H1 (cell line): ENCODE results near the gene HEXIM1. TPM values are rescaled to one million over a fixed set of nuclear protein-coding genes. Genes with fewer than 3 reads are reported as not detected.
A peak's percentile ranks its signal among the peaks of the same experiment; 100 is the strongest.

Experiments used
- CTCF ChIA-PET: fragments of 300-600 bp; sonication (Branson Sonifier 250); formaldehyde crosslinking; loops from one replicate; lab custom pipeline; 2021; ENCODE audit not compliant: partially characterized antibody; lab: Charles Lee
- POLR2A ChIA-PET: fragments of 300-600 bp; sonication (Branson Sonifier 250); formaldehyde crosslinking; loops from one replicate; lab custom pipeline; 2021; ENCODE audit warnings: inconsistent platforms; ENCODE audit not compliant: partially characterized antibody; lab: Charles Lee
- DNase-seq, 2 experiments: peaks; one replicate each; pipeline versions ENCODE4 v3.0.0 to v3.0.0-alpha.2; 2010 to 2022; ENCODE audit warnings: low spot score in 2 of 2, low read depth in 1 of 2, mixed read lengths in 1 of 2
- FAIRE-seq: peaks from 2 replicates; lab custom pipeline; 2011; peaks lifted over from hg19 to GRCh38; lab: Jason Lieb, UNC
- H2AFZ ChIP-seq: 2 replicates; pipeline ENCODE4 v1.8.1; 2012; ENCODE audit warnings: low read length, inconsistent platforms
- H2AK5ac ChIP-seq: 2 replicates; pipeline ENCODE4 v1.6.1; 2013; ENCODE audit warnings: low read depth, low read length
- H2BK120ac ChIP-seq: replicated peaks from 2 replicates; pipeline ENCODE3; 2013; ENCODE audit warnings: low read depth, low read length, inconsistent platforms
- H2BK12ac ChIP-seq: 2 replicates; pipeline ENCODE4 v1.6.1; 2013; ENCODE audit warnings: low read depth, low read length
- H2BK15ac ChIP-seq: 2 replicates; pipeline ENCODE4 v1.6.1; 2013; ENCODE audit warnings: low read length
- H2BK20ac ChIP-seq: 2 replicates; pipeline ENCODE4 v1.6.1; 2013; ENCODE audit warnings: low read length
- H2BK5ac ChIP-seq: 2 replicates; pipeline ENCODE4 v1.6.1; 2013; ENCODE audit warnings: low read depth, low read length
- H3K14ac ChIP-seq: 2 replicates; pipeline ENCODE4 v1.6.1; 2013; ENCODE audit warnings: inconsistent platforms; ENCODE audit not compliant: insufficient read length
- H3K18ac ChIP-seq: 2 replicates; pipeline ENCODE4 v1.6.1; 2013; ENCODE audit warnings: low read length; ENCODE audit errors: extremely low read depth
- H3K23ac ChIP-seq: 2 replicates; pipeline ENCODE4 v1.6.1; 2013; ENCODE audit warnings: inconsistent platforms; ENCODE audit not compliant: insufficient read length
- H3K23me2 ChIP-seq: 2 replicates; pipeline ENCODE4 v1.6.1; 2013; ENCODE audit warnings: low read depth, low read length
- H3K27ac ChIP-seq: 2 replicates; pipeline ENCODE4 v1.6.1; 2011; ENCODE audit warnings: low read depth, low read length, inconsistent platforms
- H3K27me3 ChIP-seq, 4 experiments: replicated peaks in 1 of 4; 1 replicate in 1 of 4; 2 replicates in 3 of 4; pipeline versions ENCODE4 v1.6.1 to v1.8.1; 2011 to 2013; ENCODE audit warnings: low read length in 3 of 4, mild to moderate bottlenecking in 3 of 4, inconsistent platforms in 2 of 4, mixed read lengths in 2 of 4, moderate library complexity in 1 of 4; ENCODE audit not compliant: control insufficient read depth in 3 of 4, insufficient read depth in 3 of 4; ENCODE audit errors: extremely low read depth in 1 of 4
- H3K36me3 ChIP-seq, 4 experiments: 2 replicates each; pipeline versions ENCODE4 v1.6.1 to v1.8.1; 2011 to 2013; ENCODE audit warnings: mild to moderate bottlenecking in 4 of 4, low read length in 3 of 4, moderate library complexity in 2 of 4, control low read depth in 1 of 4, inconsistent platforms in 1 of 4; ENCODE audit not compliant: insufficient read depth in 4 of 4, control insufficient read depth in 2 of 4
- H3K4ac ChIP-seq: replicated peaks from 2 replicates; pipeline ENCODE3; 2013; ENCODE audit warnings: low read length, low read depth, mixed read lengths, inconsistent platforms; ENCODE audit not compliant: insufficient read length
- H3K4me1 ChIP-seq, 4 experiments: replicated peaks in 1 of 4; 1 replicate in 1 of 4; 2 replicates in 3 of 4; pipeline versions ENCODE4 v1.6.1 to v1.8.1; 2011 to 2013; ENCODE audit warnings: low read length in 3 of 4, inconsistent platforms in 2 of 4, mixed read lengths in 1 of 4; ENCODE audit not compliant: insufficient read depth in 4 of 4, control insufficient read depth in 3 of 4
- H3K4me2 ChIP-seq, 2 experiments: 2 replicates each; pipeline versions ENCODE4 v1.6.1 to v1.8.1; 2011 to 2013; ENCODE audit warnings: low read depth in 2 of 2, low read length in 2 of 2, control low read depth in 1 of 2, inconsistent platforms in 1 of 2, mild to moderate bottlenecking in 1 of 2; ENCODE audit not compliant: insufficient read depth in 1 of 2
- H3K4me3 ChIP-seq, 4 experiments: fragments of 200-600, 300-600 bp in 1 of 4; sonication (generic), shearing (Covaris generic), sonication (Bioruptor Twin) in 1 of 4; 2 replicates each; pipeline versions ENCODE4 v1.5.1 to v1.8.1; 2011 to 2016; ENCODE audit warnings: low read length in 4 of 4, low read depth in 3 of 4, control low read depth in 2 of 4, inconsistent platforms in 2 of 4, mild to moderate bottlenecking in 2 of 4, mixed read lengths in 1 of 4, moderate library complexity in 1 of 4; ENCODE audit not compliant: insufficient read depth in 2 of 4; ENCODE audit errors: extremely low read depth in 1 of 4
- H3K56ac ChIP-seq: replicated peaks from 2 replicates; pipeline ENCODE3; 2013; ENCODE audit warnings: low read depth, mild to moderate bottlenecking, mixed read lengths, low read length, inconsistent platforms; ENCODE audit not compliant: insufficient read length
- H3K79me1 ChIP-seq: 2 replicates; pipeline ENCODE4 v1.6.1; 2013; ENCODE audit warnings: low read depth, low read length, control low read depth
- H3K79me2 ChIP-seq, 2 experiments: 2 replicates each; pipeline versions ENCODE4 v1.6.1 to v1.8.1; 2012 to 2013; ENCODE audit warnings: low read length in 2 of 2, mild to moderate bottlenecking in 2 of 2, inconsistent platforms in 1 of 2; ENCODE audit not compliant: insufficient read depth in 2 of 2, control insufficient read depth in 1 of 2
- H3K9ac ChIP-seq, 4 experiments: replicated peaks in 1 of 4; 1 replicate in 1 of 4; 2 replicates in 3 of 4; pipeline versions ENCODE4 v1.6.1 to v1.8.1; 2011 to 2013; ENCODE audit warnings: low read depth in 3 of 4, low read length in 3 of 4, control low read depth in 2 of 4, mild to moderate bottlenecking in 2 of 4, moderate library complexity in 2 of 4, inconsistent platforms in 1 of 4; ENCODE audit errors: extremely low read depth in 1 of 4
- H3K9me3 ChIP-seq, 2 experiments: 2 replicates each; pipeline versions ENCODE4 v1.6.1 to v1.8.1; 2012 to 2013; ENCODE audit warnings: mild to moderate bottlenecking in 2 of 2, moderate library complexity in 2 of 2, control low read depth in 1 of 2, inconsistent platforms in 1 of 2, low read depth in 1 of 2, low read length in 1 of 2, mixed read lengths in 1 of 2; ENCODE audit not compliant: insufficient read depth in 2 of 2
- H4K20me1 ChIP-seq, 2 experiments: replicated peaks in 1 of 2; 2 replicates each; pipeline versions ENCODE3 to v1.8.1; 2011 to 2013; ENCODE audit warnings: inconsistent platforms in 2 of 2, low read length in 2 of 2, mild to moderate bottlenecking in 1 of 2; ENCODE audit not compliant: insufficient read depth in 2 of 2, control insufficient read depth in 1 of 2
- H4K5ac ChIP-seq: 2 replicates; pipeline ENCODE4 v1.6.1; 2013; ENCODE audit warnings: low read length, low read depth, mixed read lengths, inconsistent platforms; ENCODE audit not compliant: insufficient read length
- H4K8ac ChIP-seq: 2 replicates; pipeline ENCODE4 v1.8.0; 2013; ENCODE audit warnings: mild to moderate bottlenecking, moderate library complexity, low read length, inconsistent platforms; ENCODE audit not compliant: insufficient read depth; ENCODE audit errors: extremely low read depth
- H4K91ac ChIP-seq: replicated peaks from 2 replicates; pipeline ENCODE3; 2013; ENCODE audit warnings: low read length, mixed read lengths, inconsistent platforms; ENCODE audit not compliant: insufficient read length
- BRCA1 ChIP-seq: IDR thresholded peaks from 2 replicates; pipeline ENCODE4 v1.6.1; 2012; ENCODE audit warnings: low read depth, low read length, improper control_type of control experiment
- POLR2AphosphoS5 ChIP-seq: IDR thresholded peaks from 2 replicates; pipeline ENCODE4 v1.6.1; 2011; ENCODE audit warnings: low read depth, low read length
- WGBS, 2 experiments: shearing (Covaris generic) in 1 of 2; methylation state at CpG; one replicate each; pipeline versions ENCODE4 v1.1.6 to v1.1.7; 2013 to 2015; ENCODE audit warnings: low lambda C conversion rate in 2 of 2, mixed read lengths in 2 of 2, inconsistent platforms in 1 of 2, low coverage in 1 of 2, missing lambda C conversion rate in 1 of 2; ENCODE audit not compliant: insufficient replicate concordance in 2 of 2, insufficient coverage in 1 of 2, insufficient read length in 1 of 2; ENCODE audit errors: extremely low coverage in 1 of 2, missing lambda C conversion rate in 1 of 2; 5-methylcytosine and 5-hydroxymethylcytosine counted together
- polyA plus RNA-seq, 7 experiments: library from polyadenylated mRNA; depleted of rRNA in 3 of 7; stranded (reverse) in 5 of 7; unstranded in 2 of 7; fragments of >200 nt in 5 of 7; fragments of 200-250 nt in 2 of 7; gene quantifications; 1 replicate in 5 of 7; 2 replicates in 1 of 7; 4 replicates in 1 of 7; pipeline versions ENCODE4 v1.2.1 to v1.2.3, GENCODE V29; 2011 to 2013; ENCODE audit warnings: missing spikeins in 2 of 7, mixed read lengths in 2 of 7
- total RNA-seq: library from RNA; stranded (reverse); fragmentation: NEBNext Ultra II Directional; extraction: Animal tissue kit (Norgen Biotek cat#: 25700); gene quantifications from 2 replicates; pipeline ENCODE4 v1.2.1, GENCODE V29; 2021

HEXIM1 gene
- total and polyA plus RNA-seq, 2 of the 8 experiments (the other 6 are each of a cell fraction or from before 2014, with no cell fraction given) = 9.1 to 38.3 TPM

GRCh38 chr17:45101883-45102811, 46.1 kb upstream of the HEXIM1 start:
- H2BK5ac ChIP-seq = no peak overlapping the region
- H3K79me1 ChIP-seq = no peaks in the 10 kb centered on the region; the same call in 1 of the 2 replicates
- H3K27me3 ChIP-seq = no peaks in the 10 kb centered on the region
- H2AFZ ChIP-seq = no peak overlapping the region
- H2BK120ac ChIP-seq = no peak overlapping the region
- no peak overlapping the region for H3K9ac ChIP-seq
- H4K5ac ChIP-seq = no peak overlapping the region
- 92% methylated on average over 12 of the region's 12 CpGs; no CpG with 5 or more reads in 1 of the 2 experiments for WGBS, 2 experiments
- no peaks in the 10 kb centered on the region for H3K79me2 ChIP-seq
- no peak overlapping the region for H3K56ac ChIP-seq
- no peak overlapping the region for H4K8ac ChIP-seq
- no peaks in the 10 kb centered on the region; a peak in 1 of 7 replicates for H3K4me1 ChIP-seq
- no peak overlapping the region for H2BK15ac ChIP-seq
- H2AK5ac ChIP-seq = no peak overlapping the region
- no peaks in the 10 kb centered on the region for H3K23me2 ChIP-seq
- no peak overlapping the region for H2BK12ac ChIP-seq
- no peak overlapping the region for H3K18ac ChIP-seq
- CTCF ChIA-PET = interaction anchor here (1.0 to 8.1 kb wide), 4 partner anchors 16 to 182 kb away, joined by 3 to 50 read pairs (median 3); partner anchors contain the start of gene ACBD4
- FAIRE-seq = no peak
- H3K4ac ChIP-seq = no peak overlapping the region
- TF ChIP-seq BRCA1 (no peak), POLR2AphosphoS5 (peak; percentile 39; the same call in 1 of the 2 replicates)
- H3K4me3 ChIP-seq = no peak overlapping the region
- POLR2A ChIA-PET = interaction anchor here (0.6 to 1.3 kb wide), 3 partner anchors 9 to 57 kb away, joined by 3 to 4 read pairs (median 3); no protein-coding TSS in a partner anchor
- no peak for DNase-seq
- H3K9me3 ChIP-seq = no peaks in the 10 kb centered on the region
- H3K14ac ChIP-seq = no peak overlapping the region
- peaks cover 44 to 73% (median 68%) of the 10 kb centered on the region in 4 experiments for H3K36me3 ChIP-seq
- no peak overlapping the region for H4K91ac ChIP-seq
- peaks cover 1 to 8% of the 10 kb centered on the region in 2 experiments for H4K20me1 ChIP-seq
- no peak overlapping the region for H3K23ac ChIP-seq
- H3K4me2 ChIP-seq = no peak overlapping the region
- H2BK20ac ChIP-seq = no peak overlapping the region
- no peak overlapping the region for H3K27ac ChIP-seq
